GM15510 (cell line): Measurements from ENCODE around the gene GBX2.

ENCODE experiments used
- POLR2A ChIP-seq: IDR thresholded peaks from 3 replicates; pipeline ENCODE4 v1.6.1; 2011; ENCODE audit warnings: borderline replicate concordance; ENCODE audit not compliant: insufficient read length; ENCODE audit errors: extremely low read depth

The GBX2 gene

DNA sequence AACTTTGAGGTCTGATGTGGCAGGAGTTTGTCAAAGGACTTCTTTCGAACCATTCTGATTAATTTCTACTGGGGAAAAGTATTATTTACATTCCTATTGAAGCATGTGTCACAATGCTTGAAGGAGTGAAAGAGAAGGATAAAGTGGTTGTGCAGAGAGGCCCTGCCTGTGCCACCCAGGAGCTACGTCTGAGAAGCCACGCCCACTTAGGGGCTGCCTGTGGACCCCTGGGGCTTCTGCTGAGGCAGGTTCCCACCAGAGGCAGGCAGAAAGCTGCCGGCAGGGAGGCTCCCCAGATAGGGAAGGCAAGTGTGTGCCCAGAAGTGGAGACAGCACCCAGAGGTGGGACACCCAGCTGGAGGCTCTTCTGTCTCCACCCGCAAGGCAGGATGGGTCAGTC lies 47.4 kb downstream of the GBX2 start:
- TF ChIP-seq POLR2A, result no peak

- TF ChIP-seq POLR2A, result no peak
Measured at GRCh38 chr2:236120141-236120601, 48.0 kb downstream of the GBX2 start.

GRCh38 chr2:236119476-236119875 lies 48.7 kb downstream of the GBX2 start:
- TF ChIP-seq POLR2A, result no peak

DNA sequence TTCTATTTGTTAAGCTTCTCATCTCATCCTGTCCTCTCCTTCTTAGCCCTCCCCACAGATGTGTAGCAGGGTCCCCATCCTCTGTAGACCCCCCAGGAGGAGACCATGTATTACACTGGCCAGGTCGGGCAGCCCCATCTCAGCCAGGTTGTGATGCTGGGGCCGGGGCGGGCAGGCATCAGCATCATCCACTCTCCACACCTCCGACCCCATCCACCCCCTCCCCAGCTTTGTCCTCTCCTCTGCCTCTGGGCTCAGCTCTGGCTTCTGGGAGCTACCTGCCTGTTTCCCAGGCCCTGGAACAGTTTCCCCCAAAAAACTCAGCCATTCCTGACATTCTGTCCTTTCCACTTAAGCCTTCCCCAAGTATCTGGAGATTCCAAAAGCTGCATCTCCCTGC lies 49.2 kb downstream of the GBX2 start:
- TF ChIP-seq POLR2A, result no peak

GRCh38 chr2:236117861-236118269 lies 50.3 kb downstream of the GBX2 start:
- no peak for TF ChIP-seq POLR2A

DNA sequence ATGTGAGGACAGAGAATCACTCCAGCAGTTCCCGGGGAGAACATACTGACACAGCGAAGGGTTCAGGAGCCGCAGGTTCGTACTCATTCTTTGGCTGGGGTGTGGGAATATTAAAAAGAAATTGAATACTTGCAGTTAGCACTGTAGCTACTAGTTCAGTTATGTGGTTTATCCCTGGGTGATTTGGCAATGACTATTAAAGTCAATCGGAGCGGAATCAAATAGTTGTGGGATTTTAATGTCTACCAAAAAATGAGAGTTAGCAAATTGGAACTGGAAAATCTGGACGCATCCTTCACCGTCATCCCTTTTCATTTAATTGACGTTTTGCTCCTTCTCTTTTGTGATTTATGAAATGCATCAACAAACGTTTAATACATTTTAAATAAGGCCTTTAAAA lies 50.8 kb downstream of the GBX2 start:
- TF ChIP-seq POLR2A, result no peak
